ENCODE data around the gene KRT84. TPM values are rescaled to one million over a fixed set of nuclear protein-coding genes. Genes with fewer than 3 reads are reported as not detected.

Gene KRT84
- total RNA-seq, 1 experiment from 2014 or later = not detected

DNA sequence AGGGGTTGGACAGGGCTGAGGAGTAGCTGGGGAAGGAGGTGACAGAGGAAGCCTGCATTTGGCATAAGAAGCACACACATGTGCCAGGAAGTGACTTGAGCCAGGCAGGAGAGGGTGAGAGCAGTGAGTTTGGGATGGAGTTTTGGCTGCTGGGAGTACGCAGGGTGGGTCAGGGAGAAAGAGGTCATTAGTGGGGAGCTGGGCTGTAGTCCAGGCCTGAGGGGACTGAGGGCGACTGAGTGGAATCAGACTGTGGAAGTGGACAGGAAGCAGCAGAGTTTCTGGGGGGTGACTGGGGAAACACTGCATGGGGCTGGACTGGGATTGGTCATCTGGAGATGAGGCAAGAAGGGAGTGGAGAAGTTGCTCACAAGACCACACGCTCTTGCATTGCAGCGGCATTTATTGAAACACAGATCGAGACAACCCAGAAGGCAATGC, 25.8 kb downstream of the KRT84 start:
- no peaks in the 10 kb centered on the region for H3K36me3 Mint-ChIP-seq
- DNase-seq (ENCODE audit: low spot score) (no peak), ATAC-seq (no peak)
- H3K4me1 Mint-ChIP-seq = peaks cover 15% of the 10 kb centered on the region; the same call in 1 of the 2 replicates
- no peak overlapping the region for H3K4me3 Mint-ChIP-seq
- H3K27me3 Mint-ChIP-seq (ENCODE audit: low read depth) = no peaks in the 10 kb centered on the region
- POLR2A ChIA-PET = no interaction called here
- CTCF ChIA-PET = interaction anchor here (1.1 to 2.2 kb wide), 2 partner anchors 9 to 32 kb away, joined by 3 to 7 read pairs; no protein-coding TSS in a partner anchor
- no peaks in the 10 kb centered on the region for H3K9me3 Mint-ChIP-seq
- H3K27ac Mint-ChIP-seq = no peak overlapping the region
- TF ChIP-seq CTCF (IDR thresholded peaks at IDR 0.05) (no peak), TEAD4 (CRISPR knock-in tag; IDR thresholded peaks at IDR 0.05) (no peak), FOXJ3 (CRISPR knock-in tag; IDR thresholded peaks at IDR 0.05; ENCODE audit: borderline replicate concordance) (no peak), FOXP1 (CRISPR knock-in tag; IDR thresholded peaks at IDR 0.05; ENCODE audit: borderline replicate concordance) (no peak), ARID4B (CRISPR knock-in tag; IDR thresholded peaks at IDR 0.05; ENCODE audit: borderline replicate concordance) (no peak), AFF4 (CRISPR knock-in tag; IDR thresholded peaks at IDR 0.05; ENCODE audit: borderline replicate concordance) (no peak), MXD4 (CRISPR knock-in tag; IDR thresholded peaks at IDR 0.05; ENCODE audit: borderline replicate concordance) (no peak), ZNF423 (CRISPR knock-in tag; IDR thresholded peaks at IDR 0.05) (no peak), KAT7 (CRISPR knock-in tag; IDR thresholded peaks at IDR 0.05; ENCODE audit: borderline replicate concordance) (no peak), ZNF317 (CRISPR knock-in tag; IDR thresholded peaks at IDR 0.05; ENCODE audit: borderline replicate concordance, low read depth) (no peak), ZNF416 (CRISPR knock-in tag; IDR thresholded peaks at IDR 0.05) (no peak), AR (CRISPR knock-in tag; IDR thresholded peaks at IDR 0.05) (no peak), FOXK1 (CRISPR knock-in tag; IDR thresholded peaks at IDR 0.05) (no peak)
- TF ChIP-seq, protein P1, sequence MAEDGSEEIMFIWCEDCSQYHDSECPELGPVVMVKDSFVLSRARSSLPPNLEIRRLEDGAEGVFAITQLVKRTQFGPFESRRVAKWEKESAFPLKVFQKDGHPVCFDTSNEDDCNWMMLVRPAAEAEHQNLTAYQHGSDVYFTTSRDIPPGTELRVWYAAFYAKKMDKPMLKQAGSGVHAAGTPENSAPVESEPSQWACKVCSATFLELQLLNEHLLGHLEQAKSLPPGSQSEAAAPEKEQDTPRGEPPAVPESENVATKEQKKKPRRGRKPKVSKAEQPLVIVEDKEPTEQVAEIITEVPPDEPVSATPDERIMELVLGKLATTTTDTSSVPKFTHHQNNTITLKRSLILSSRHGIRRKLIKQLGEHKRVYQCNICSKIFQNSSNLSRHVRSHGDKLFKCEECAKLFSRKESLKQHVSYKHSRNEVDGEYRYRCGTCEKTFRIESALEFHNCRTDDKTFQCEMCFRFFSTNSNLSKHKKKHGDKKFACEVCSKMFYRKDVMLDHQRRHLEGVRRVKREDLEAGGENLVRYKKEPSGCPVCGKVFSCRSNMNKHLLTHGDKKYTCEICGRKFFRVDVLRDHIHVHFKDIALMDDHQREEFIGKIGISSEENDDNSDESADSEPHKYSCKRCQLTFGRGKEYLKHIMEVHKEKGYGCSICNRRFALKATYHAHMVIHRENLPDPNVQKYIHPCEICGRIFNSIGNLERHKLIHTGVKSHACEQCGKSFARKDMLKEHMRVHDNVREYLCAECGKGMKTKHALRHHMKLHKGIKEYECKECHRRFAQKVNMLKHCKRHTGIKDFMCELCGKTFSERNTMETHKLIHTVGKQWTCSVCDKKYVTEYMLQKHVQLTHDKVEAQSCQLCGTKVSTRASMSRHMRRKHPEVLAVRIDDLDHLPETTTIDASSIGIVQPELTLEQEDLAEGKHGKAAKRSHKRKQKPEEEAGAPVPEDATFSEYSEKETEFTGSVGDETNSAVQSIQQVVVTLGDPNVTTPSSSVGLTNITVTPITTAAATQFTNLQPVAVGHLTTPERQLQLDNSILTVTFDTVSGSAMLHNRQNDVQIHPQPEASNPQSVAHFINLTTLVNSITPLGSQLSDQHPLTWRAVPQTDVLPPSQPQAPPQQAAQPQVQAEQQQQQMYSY (CRISPR knock-in tag; IDR thresholded peaks at IDR 0.05) = no peak
- TF ChIP-seq, protein P2, sequence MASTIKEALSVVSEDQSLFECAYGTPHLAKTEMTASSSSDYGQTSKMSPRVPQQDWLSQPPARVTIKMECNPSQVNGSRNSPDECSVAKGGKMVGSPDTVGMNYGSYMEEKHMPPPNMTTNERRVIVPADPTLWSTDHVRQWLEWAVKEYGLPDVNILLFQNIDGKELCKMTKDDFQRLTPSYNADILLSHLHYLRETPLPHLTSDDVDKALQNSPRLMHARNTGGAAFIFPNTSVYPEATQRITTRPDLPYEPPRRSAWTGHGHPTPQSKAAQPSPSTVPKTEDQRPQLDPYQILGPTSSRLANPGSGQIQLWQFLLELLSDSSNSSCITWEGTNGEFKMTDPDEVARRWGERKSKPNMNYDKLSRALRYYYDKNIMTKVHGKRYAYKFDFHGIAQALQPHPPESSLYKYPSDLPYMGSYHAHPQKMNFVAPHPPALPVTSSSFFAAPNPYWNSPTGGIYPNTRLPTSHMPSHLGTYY (CRISPR knock-in tag; IDR thresholded peaks at IDR 0.05) = no peak
- TF ChIP-seq, protein P3, sequence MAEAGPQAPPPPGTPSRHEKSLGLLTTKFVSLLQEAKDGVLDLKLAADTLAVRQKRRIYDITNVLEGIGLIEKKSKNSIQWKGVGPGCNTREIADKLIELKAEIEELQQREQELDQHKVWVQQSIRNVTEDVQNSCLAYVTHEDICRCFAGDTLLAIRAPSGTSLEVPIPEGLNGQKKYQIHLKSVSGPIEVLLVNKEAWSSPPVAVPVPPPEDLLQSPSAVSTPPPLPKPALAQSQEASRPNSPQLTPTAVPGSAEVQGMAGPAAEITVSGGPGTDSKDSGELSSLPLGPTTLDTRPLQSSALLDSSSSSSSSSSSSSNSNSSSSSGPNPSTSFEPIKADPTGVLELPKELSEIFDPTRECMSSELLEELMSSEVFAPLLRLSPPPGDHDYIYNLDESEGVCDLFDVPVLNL (CRISPR knock-in tag; IDR thresholded peaks at IDR 0.05; ENCODE audit: borderline replicate concordance, low read depth) = no peak

All from WTC11 (cell line).